B cell (primary cell): ENCODE results near the gene TNN. TPM values are rescaled to one million over a fixed set of nuclear protein-coding genes. Genes with fewer than 3 reads are reported as not detected.

Source experiments
- ATAC-seq: fragments of 200-7000 bp; cut with Tn5 transposase; one replicate; pipeline ENCODE4 v1.10.0; 2021; ENCODE audit warnings: low read depth, mild to moderate bottlenecking, moderate number of reproducible peaks, moderate library complexity
- CTCF ChIA-PET: fragments of 350-600 bp; sonication (Branson Sonifier 250); formaldehyde crosslinking; loops from one replicate; lab custom pipeline; 2021; ENCODE audit warnings: antibody characterized with exemption, inconsistent platforms; lab: Charles Lee
- POLR2A ChIA-PET: fragments of 350-600 bp; sonication (Branson Sonifier 250); formaldehyde crosslinking; loops from one replicate; lab custom pipeline; 2021; ENCODE audit warnings: antibody characterized with exemption; lab: Charles Lee
- DNase-seq: peaks from one replicate; pipeline ENCODE4 v3.0.0; 2013
- H2AFZ ChIP-seq: 2 replicates; pipeline ENCODE4 v1.6.1; 2012; ENCODE audit warnings: mild to moderate bottlenecking, low read depth, low read length; ENCODE audit not compliant: insufficient read depth, poor library complexity, severe bottlenecking
- H3K27ac ChIP-seq, 2 donors: 1 replicate in 1 of 2; 2 replicates in 1 of 2; pipeline ENCODE4 v1.5.1; 2012 to 2013; ENCODE audit warnings: low read length in 2 of 2, mild to moderate bottlenecking in 2 of 2, moderate library complexity in 1 of 2
- H3K27me3 ChIP-seq, 4 experiments: fragments of 200-600 bp in 1 of 4; sonication (generic) in 1 of 4; replicated peaks in 1 of 4; 1 replicate in 2 of 4; 2 replicates in 2 of 4; pipeline versions ENCODE4 v1.6.1 to v1.7.0; 2013 to 2016; ENCODE audit warnings: low read length in 3 of 4, mild to moderate bottlenecking in 2 of 4, mixed read lengths in 1 of 4, moderate library complexity in 1 of 4; ENCODE audit not compliant: insufficient read depth in 4 of 4, control insufficient read depth in 3 of 4; ENCODE audit errors: control extremely low read depth in 1 of 4
- H3K36me3 ChIP-seq, 2 experiments: replicated peaks in 1 of 2; 1 replicate in 1 of 2; 2 replicates in 1 of 2; pipeline versions ENCODE4 v1.6.1 to v1.7.1; 2013; ENCODE audit warnings: low read length in 1 of 2; ENCODE audit not compliant: insufficient read depth in 2 of 2, control insufficient read depth in 1 of 2; ENCODE audit errors: control extremely low read depth in 1 of 2, extremely low read depth in 1 of 2
- H3K4me1 ChIP-seq, 2 donors: fragments of 200-600 bp in 1 of 2; sonication (generic) in 1 of 2; 1 replicate in 1 of 2; 2 replicates in 1 of 2; pipeline versions ENCODE4 v1.5.1 to v1.6.1; 2013 to 2017; ENCODE audit warnings: low read length in 2 of 2; ENCODE audit not compliant: control insufficient read depth in 2 of 2, insufficient read depth in 2 of 2
- H3K4me2 ChIP-seq: replicated peaks from 2 replicates; pipeline ENCODE3; 2012; ENCODE audit warnings: mild to moderate bottlenecking, low read depth, low read length; ENCODE audit not compliant: poor library complexity, severe bottlenecking
- H3K4me3 ChIP-seq, 5 experiments: fragments of 200-600 bp in 1 of 5; sonication (generic) in 1 of 5; 1 replicate in 3 of 5; 2 replicates in 2 of 5; pipeline versions ENCODE4 v1.5.1 to v1.7.0; 2011 to 2016; ENCODE audit warnings: low read length in 4 of 5, mild to moderate bottlenecking in 4 of 5, low read depth in 2 of 5, control low read depth in 1 of 5, moderate library complexity in 1 of 5; ENCODE audit not compliant: insufficient read depth in 1 of 5; ENCODE audit errors: control extremely low read depth in 1 of 5, extremely low read depth in 1 of 5
- H3K79me2 ChIP-seq: fragments of 200-600 bp; sonication (generic); one replicate; pipeline ENCODE4 v1.6.0; 2016; ENCODE audit warnings: low read length; ENCODE audit not compliant: control insufficient read depth, insufficient read depth
- H3K9ac ChIP-seq: fragments of 200-600 bp; sonication (generic); 2 replicates; pipeline ENCODE4 v1.6.1; 2017; ENCODE audit warnings: mild to moderate bottlenecking, low read length, moderate library complexity
- H3K9me3 ChIP-seq, 3 donors: one replicate each; pipeline versions ENCODE4 v1.6.1 to v1.7.1; 2013; ENCODE audit warnings: low read length in 2 of 3; ENCODE audit not compliant: control insufficient read depth in 2 of 3, insufficient read depth in 1 of 3; ENCODE audit errors: control extremely low read depth in 1 of 3
- H4K20me1 ChIP-seq: 2 replicates; pipeline ENCODE4 v1.6.0; 2012; ENCODE audit warnings: mild to moderate bottlenecking, low read length; ENCODE audit not compliant: insufficient read depth, control insufficient read depth, poor library complexity, severe bottlenecking
- H3K27ac Mint-ChIP-seq: one replicate; pipeline ENCODE4 v1.8.0; 2021; ENCODE audit warnings: mixed read lengths
- H3K27me3 Mint-ChIP-seq: one replicate; pipeline ENCODE4 v1.8.0; 2021; ENCODE audit warnings: mixed read lengths
- H3K4me1 Mint-ChIP-seq: one replicate; pipeline ENCODE4 v1.8.0; 2021; ENCODE audit warnings: mixed read lengths
- H3K4me3 Mint-ChIP-seq: one replicate; pipeline ENCODE4 v1.8.0; 2021; ENCODE audit warnings: mixed read lengths
- H3K9me3 Mint-ChIP-seq: one replicate; pipeline ENCODE4 v1.8.0; 2022; ENCODE audit warnings: mixed read lengths; ENCODE audit not compliant: insufficient read depth
- EZH2 ChIP-seq: IDR thresholded peaks from 2 replicates; pipeline ENCODE4 v1.6.1; 2012; ENCODE audit warnings: borderline replicate concordance, low read depth, mild to moderate bottlenecking, moderate library complexity, low read length; ENCODE audit not compliant: insufficient read depth, poor library complexity, severe bottlenecking
- WGBS: methylation state at CpG from one replicate; pipeline ENCODE4 v1.1.5; 2013; ENCODE audit warnings: missing lambda C conversion rate; ENCODE audit not compliant: insufficient coverage; 5-methylcytosine and 5-hydroxymethylcytosine counted together
- intact Hi-C: fragments of 100-400 bp; cut with micrococcal nuclease; formaldehyde crosslinking; loops from one replicate; pipeline ENCODE4 v1.10.0; 2022
- polyA plus RNA-seq: library from polyadenylated mRNA; depleted of rRNA; stranded (reverse); fragments of >200 nt; gene quantifications from 2 replicates; pipeline ENCODE4 v1.2.3, GENCODE V29; 2012
- total RNA-seq, 2 donors: library from RNA; stranded (reverse); fragments of 120-200 nt in 1 of 2; gene quantifications; 1 replicate in 1 of 2; 2 replicates in 1 of 2; pipeline versions ENCODE4 v1.2.3 to v1.2.4, GENCODE V29; 2013 to 2022
- TF ChIP-seq, protein P1 (sequence below): fragments of 200-600 bp; IDR thresholded peaks from one replicate; pipeline ENCODE4 v1.8.0; 2022; ENCODE audit warnings: antibody characterized with exemption, mild to moderate bottlenecking

TNN gene
- total and polyA plus RNA-seq, 2 donors (not counting 1 experiment from before 2014, with no cell fraction given), result not detected

DNA sequence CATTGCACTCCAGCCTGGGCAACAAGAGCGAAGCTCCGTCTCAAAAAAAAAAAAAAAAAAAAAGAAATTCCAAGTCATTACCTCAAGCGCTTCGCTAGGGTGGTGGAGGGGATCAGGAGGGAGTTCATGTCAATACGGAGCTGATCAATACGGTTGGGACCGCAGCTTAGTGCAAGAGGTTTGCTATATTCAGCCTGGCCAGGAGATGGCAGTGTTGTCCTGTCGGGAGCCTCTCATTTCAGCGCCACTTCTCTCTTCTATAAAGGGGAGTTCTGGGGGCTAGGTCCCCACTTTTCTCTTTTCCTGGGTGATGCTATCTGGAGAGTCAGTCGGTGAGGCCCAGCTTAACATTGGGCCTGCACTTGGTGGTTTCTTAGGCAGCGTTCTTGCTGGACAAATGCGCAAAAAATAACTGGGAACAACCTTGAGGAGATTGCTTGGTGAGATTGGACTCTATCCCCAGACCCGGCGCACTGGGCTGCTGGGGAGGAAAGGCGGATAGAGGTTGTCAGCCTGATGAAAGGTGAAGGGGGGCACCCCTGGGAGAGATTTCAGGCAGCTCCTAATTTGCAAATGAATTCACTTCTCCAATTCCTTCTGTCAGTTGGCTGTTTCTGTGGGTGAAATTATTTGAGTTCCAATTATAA, 84.5 kb downstream of the TNN start:
- CTCF ChIA-PET, result interaction anchor here (0.6 to 11.2 kb wide), 80 partner anchors 9 to 922 kb away, joined by 3 to 468 read pairs (median 4); partner anchors contain the start of gene TNR
- no peak overlapping the region for H3K27ac ChIP-seq
- peak overlapping the region; percentile 13 for H2AFZ ChIP-seq
- ATAC-seq (peak; percentile 81), DNase-seq (peak; percentile 81)
- no peak overlapping the region for H3K4me3 ChIP-seq
- no peaks in the 10 kb centered on the region for H3K79me2 ChIP-seq
- H3K9ac ChIP-seq, result no peak overlapping the region
- no peak overlapping the region for H3K4me2 ChIP-seq
- 15% methylated on average over 12 of the region's 15 CpGs for WGBS
- intact Hi-C loops, result loop anchor here (1.0 to 5.0 kb wide), 3 partner anchors 282 to 605 kb away; partner anchors contain the start of gene TNR
- peaks cover 0 to 18% (median 7%) of the 10 kb centered on the region in 4 experiments for H3K27me3 ChIP-seq
- H3K4me3 Mint-ChIP-seq, result no peak overlapping the region
- peaks cover 32% of the 10 kb centered on the region for H3K4me1 Mint-ChIP-seq
- H3K27me3 Mint-ChIP-seq, result peaks cover 21% of the 10 kb centered on the region
- peaks cover 16 to 27% of the 10 kb centered on the region in 2 donors for H3K4me1 ChIP-seq
- no peak for TF ChIP-seq EZH2
- TF ChIP-seq, protein P1, sequence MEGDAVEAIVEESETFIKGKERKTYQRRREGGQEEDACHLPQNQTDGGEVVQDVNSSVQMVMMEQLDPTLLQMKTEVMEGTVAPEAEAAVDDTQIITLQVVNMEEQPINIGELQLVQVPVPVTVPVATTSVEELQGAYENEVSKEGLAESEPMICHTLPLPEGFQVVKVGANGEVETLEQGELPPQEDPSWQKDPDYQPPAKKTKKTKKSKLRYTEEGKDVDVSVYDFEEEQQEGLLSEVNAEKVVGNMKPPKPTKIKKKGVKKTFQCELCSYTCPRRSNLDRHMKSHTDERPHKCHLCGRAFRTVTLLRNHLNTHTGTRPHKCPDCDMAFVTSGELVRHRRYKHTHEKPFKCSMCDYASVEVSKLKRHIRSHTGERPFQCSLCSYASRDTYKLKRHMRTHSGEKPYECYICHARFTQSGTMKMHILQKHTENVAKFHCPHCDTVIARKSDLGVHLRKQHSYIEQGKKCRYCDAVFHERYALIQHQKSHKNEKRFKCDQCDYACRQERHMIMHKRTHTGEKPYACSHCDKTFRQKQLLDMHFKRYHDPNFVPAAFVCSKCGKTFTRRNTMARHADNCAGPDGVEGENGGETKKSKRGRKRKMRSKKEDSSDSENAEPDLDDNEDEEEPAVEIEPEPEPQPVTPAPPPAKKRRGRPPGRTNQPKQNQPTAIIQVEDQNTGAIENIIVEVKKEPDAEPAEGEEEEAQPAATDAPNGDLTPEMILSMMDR, result peak; percentile 98
- H3K9me3 Mint-ChIP-seq, result no peaks in the 10 kb centered on the region
- POLR2A ChIA-PET, result interaction anchor here (0.6 to 0.7 kb wide), 3 partner anchors 40 to 557 kb away, joined by 3 read pairs; no protein-coding TSS in a partner anchor
- H4K20me1 ChIP-seq, result peaks cover 4% of the 10 kb centered on the region
- no peaks in the 10 kb centered on the region for H3K36me3 ChIP-seq
- no peaks in the 10 kb centered on the region for H3K9me3 ChIP-seq
- H3K27ac Mint-ChIP-seq, result no peak overlapping the region
